Activated CD8-positive, alpha-beta memory T cell treated with anti-CD3 and anti-CD28 coated beads, Interleukin-2, amount 50 U/mL, for 1 hour (primary cell): ENCODE data around the gene UBE3B.

ENCODE experiments used
- DNase-seq: peaks from one replicate; pipeline ENCODE4 v3.0.0-alpha.2; 2020; ENCODE audit errors: extremely low read depth

The UBE3B gene

DNA sequence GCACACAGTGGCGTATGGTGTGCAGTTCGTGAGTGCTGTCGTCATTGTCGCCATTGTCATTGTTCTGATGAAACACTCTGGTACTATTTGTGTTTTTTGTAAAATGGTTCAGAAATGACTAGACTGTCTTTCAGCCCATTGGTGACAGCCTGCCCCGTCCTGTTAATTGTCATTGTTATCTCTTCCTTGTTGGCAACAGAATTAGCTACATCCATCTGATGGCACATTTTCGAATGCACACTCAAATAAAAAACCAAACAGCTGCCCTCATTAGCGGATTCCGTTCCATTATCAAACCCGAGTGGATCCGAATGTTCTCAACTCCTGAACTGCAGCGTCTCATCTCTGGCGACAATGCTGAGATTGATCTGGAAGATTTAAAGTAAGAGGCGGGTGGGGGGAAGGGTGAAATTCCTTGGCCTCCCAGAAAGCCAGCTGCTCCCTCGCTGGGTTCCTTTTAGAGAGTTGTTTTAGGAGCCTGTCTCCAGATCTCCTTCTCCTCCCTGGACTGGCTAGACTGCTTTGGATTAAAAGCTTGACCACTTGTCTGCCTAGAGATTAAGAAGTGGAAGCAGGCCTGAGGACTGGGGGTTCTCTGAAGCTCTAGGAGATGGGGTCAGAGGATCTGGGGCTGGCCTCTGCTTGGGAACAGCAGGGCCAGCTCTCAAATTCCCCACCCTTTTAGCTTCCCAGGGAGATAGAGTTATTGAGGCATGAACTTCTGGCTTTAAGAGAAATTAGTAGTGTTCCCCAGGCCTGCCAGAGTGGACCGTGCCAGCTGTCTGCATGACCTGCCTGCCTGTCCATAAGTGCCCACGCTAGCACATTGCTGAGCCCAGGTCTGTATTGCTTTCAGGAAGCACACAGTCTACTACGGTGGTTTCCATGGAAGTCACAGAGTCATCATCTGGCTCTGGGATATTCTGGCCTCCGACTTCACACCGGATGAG is 52.5 kb downstream of the UBE3B start:
- no peak for DNase-seq

DNA sequence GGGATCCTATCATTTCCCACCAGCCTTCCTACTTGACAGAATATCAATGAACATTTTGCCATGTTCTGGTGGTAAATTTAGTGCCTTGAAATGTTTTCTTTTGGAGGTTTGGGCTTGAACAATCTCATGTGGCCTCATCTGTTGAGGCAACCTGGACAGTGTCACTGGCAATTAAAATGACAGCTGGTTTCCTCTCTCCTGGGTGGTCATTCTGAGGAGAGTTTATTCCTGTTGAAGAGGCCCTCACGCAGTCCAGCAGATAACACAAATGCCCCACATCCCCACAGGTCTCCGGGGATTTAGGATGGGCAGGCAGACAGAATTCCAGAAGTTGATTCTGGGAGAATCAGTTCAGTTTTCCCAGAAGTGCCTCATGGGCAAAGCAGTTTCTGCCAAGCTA is 54.0 kb downstream of the UBE3B start:
- DNase-seq, result no peak

DNA sequence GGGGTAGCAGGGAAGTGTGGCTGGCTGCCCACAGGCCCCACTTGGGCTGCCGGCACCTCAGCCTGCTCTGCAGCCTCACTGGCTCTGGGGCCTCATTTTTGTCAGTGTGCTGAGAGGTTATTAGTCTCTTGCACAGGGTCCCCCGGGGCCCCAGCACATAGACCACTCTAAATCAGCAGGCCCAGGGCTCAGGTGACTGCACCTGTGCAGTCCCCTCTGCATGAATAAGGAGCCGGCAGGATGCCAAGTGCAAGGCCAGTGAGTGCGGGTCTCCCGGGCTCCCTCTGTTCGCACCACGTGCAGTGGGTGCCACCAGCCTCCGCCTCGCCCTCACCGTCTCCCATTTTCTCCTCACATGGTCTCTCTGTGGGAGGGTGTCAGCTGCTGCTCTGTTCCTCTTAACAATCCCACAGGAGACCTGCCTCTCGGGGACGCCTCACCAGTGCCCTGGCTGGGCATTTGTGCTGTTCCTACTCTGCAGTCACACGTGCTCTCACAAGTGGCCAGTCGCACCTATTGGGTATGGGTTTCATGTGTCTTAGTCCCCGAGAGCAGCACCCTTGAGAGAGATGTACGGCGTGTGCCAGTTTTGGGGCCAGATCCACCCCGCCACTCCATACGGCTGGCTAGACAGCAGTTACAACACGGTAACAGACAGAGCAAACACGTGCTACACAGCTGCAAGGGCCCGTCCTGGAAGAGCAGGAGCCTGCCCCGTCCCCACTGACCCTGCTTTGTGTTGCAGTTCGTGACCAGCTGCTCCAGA is 55.5 kb downstream of the UBE3B start:
- DNase-seq, result no peak

DNA sequence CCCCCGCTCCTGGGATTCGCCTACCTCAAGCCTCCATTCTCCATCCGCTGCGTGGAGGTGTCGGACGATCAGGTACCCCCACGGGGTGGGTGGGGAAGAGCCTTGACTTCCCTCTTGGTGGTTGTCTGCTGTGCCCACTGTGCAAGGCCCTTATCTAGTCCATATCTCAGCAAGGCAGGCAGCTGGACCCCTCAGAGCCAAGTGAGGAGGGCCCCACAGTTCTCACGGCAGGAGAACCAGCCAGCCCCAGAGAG is 56.0 kb downstream of the UBE3B start:
- DNase-seq, result no peak

DNA sequence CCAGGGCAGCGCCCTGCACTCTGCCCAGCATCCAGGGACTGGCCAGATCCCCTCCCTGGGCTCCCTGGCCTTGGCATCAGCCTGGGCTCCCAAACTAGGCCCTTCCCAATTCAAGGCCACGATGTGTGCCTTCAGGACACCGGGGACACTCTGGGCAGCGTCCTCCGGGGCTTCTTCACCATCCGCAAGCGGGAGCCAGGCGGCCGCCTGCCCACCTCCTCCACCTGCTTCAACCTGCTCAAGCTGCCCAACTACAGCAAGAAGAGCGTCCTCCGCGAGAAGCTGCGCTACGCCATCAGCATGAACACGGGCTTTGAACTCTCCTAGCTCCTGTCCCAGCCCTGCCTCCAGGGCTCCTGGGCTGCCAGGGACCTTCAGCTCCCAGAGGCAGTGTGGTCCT is 57.0 kb downstream of the UBE3B start:
- no peak for DNase-seq

DNA sequence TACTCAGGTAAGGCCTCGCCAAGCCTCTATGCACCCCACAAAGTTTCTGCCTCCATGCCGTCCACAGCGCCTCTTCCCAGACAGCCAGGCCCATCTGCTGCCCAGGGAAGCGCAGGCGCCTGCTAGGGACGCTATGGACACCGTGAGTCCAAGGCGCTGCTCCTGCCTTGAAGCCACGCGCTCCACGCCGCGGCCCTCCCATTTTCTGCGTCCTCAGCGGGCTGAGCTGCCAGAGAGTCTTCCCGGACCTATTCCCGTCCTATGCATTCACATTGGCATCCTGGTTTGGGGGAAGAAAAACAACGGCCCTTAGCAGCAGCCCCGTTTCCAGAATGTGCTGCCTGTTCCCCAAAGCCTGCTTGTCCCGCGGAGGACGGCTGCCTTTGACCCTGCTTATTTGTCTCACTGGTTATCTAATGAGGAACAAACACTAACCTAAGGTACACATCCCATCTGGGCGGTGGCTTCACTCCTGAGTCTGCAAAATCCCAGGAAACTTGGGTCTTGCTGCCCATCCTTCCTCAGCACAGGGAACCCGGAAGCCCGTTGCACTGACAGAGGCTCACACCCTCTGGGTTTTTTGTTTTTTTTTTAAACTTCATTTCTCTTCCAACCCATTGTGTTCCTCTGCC is 57.9 kb downstream of the UBE3B start:
- no peak for DNase-seq

DNA sequence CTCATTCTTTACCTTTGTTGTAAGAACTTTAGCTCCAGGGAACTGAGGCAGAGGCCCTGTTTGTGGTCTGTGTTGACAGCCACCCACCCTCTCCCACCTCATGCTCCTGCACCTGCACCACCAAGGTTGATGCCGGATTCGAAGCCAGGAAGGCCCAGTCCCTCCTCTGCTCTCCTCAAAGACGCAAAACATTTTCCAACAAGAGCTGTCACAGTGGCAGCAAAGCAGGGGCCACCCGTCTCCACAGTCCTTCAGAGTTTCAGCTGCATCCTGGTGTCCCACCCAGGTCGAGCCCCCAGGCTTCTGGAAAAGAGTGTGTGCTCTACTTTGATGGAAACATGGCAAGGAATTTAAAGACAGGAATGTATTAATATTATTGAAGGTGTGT is 58.4 kb downstream of the UBE3B start:
- DNase-seq, result no peak

DNA sequence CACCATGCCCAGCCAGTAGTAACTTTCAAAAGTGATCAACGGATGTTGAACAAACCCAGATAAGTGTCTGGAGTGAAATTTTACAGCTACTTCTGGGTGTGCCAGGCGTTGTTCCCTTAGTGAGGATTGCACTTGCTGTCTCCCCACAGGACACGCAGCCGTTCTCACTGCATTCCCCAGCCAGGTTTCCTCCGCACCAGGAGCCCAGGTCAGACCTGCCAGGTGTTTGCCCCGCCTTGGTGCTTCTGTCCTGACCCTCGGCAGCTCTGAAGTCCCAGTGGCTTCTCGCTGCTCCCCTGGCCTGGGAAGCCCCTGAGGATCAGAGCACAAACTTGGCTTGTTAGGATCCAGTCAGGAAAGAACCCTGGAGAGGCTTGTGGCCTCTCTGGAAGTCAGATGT is 59.7 kb downstream of the UBE3B start:
- DNase-seq, result no peak

DNA sequence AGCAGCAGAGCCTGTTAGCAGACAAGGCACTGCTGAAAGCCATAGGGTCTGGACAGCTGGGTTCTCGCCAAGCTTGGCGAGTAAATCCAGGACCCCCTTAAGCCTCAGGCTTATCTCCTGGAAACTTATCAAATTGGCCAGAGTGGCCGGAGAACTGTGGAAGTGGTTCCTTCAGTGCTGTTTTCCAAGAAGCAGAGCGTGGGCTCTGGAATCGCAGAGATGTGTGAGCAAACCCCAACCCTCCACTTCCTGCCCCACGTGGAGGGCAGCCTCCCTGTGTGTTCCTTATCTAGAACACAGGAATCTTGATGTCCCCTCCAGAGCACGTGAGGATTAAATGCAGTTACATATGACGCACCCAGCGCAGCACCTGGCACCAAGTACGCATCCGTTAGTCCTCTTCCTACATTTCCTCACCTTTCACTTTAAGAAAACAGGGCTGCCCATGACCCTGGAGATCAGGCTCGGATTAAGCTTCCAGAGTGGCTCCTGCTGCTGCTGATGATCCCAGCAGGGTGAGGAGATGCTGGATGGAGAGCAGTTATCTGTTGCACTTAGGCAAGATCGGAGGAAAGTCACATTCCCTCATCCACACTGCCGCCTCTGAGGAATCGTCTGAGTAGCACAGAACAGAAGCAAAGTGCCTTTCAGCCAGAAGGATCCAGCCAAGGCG is 60.9 kb downstream of the UBE3B start:
- no peak for DNase-seq

DNA sequence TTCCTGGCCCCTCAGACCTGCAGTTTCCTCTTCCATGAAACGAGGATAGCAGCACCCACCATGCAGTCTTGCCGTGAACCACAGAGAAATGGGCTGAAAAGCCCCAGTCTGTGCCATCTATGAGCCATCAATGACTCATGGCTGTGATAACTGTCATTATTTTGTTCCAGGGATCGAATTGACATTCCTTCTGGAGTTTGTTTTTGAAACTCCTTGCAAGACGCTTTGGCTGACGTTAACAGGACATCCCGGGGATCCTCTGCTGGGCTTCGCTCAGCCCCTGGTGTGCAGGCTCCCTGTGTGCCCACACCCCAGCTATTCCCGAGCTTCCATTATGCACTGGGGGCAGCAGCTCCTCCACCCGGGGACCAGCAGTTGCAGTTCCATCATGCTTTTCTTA is 62.1 kb downstream of the UBE3B start:
- no peak for DNase-seq

DNA sequence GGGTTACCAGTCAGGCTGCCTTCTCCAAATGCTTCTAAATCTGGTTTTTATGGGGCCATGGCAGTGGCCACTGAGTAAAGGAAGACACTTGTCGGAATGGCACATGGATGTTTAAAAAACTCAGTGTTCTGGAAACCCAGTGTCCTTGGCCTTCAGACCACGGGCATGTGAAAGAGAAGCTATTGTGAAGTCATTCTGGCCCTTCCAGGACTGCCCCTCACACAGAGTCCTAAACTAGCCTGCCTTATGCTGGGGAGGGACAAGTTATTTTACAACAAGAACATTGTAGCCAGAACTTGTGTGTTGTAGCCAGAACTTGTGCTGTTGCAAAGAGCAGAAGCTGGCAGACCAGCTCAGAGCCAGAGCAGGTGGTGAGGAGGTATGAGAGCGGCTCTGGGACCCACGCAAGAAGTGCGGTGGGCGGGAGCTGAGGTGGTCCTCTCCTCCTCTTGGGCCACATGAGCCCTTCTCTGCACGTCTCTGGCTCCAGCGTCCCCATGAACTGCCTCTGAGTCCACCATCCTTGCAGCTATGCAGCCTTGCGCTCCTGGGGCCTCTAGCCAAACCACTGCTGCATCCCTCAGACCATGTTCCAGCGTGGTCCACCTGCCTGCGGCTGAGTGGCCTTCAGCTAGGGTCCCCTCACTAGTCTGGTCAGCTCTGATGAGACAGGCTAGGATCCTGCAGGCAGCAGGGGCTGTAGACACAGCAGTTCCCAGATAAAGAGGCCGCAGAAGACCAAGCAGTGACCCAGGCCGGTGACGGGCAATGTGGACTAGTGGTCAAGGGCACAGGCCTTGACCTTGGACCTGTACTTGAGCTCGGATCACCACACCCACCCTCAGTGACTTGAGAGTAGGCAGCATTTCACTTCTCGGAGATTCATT is 63.3 kb downstream of the UBE3B start:
- no peak for DNase-seq

DNA sequence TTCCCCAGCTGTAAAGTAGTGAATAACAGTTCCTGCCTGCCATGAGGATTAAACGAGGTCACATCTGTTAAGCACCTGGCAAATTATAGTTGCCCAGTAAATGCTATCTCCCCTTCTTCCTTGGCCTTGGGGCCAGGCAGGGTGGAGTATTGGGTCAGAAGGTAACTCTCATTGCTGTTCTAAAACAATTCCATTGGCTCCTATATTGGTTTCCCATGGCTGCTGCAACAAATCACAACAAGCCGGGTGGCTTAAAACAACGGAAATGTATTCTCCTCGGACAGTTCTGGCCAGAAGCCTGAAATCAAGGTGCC is 63.9 kb downstream of the UBE3B start:
- DNase-seq, result no peak

DNA sequence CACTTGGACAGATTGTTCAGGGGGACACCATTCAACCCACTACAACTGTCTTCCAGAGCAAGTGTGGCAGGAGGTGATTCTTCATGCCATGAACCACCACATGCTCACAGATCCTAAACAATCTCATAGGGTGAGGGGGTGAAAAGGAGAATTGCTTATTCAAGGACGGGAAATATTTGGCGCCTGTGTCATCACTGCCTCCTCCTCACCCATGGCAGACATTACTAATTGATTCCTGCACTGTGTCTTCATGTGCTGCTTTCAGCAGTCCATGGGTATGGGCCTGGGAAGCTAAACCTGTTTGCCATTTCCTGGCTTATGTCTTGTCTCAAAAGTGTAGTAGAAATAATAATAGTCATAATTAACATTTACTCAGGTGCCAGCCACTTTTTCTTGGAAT is 64.6 kb downstream of the UBE3B start:
- no peak for DNase-seq

DNA sequence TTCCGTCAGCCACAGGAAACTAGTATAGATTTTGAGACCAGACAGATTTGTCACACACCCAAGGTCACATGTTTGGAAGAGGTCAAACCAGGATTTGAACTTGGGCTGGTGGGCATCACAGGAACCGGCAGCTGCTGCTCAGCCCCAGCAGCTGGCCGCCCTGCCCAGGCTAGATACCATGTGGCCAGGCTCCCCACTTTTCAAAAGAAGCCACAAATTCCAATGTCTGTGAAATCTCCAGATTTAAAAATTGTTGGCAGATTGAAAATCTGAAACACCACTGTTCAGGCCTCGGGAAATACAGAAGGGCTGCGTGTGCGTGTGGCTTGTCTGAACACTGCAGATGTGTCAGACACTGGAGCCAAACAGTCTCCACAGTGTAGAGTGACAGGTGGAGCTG is 65.4 kb downstream of the UBE3B start:
- DNase-seq, result no peak

DNA sequence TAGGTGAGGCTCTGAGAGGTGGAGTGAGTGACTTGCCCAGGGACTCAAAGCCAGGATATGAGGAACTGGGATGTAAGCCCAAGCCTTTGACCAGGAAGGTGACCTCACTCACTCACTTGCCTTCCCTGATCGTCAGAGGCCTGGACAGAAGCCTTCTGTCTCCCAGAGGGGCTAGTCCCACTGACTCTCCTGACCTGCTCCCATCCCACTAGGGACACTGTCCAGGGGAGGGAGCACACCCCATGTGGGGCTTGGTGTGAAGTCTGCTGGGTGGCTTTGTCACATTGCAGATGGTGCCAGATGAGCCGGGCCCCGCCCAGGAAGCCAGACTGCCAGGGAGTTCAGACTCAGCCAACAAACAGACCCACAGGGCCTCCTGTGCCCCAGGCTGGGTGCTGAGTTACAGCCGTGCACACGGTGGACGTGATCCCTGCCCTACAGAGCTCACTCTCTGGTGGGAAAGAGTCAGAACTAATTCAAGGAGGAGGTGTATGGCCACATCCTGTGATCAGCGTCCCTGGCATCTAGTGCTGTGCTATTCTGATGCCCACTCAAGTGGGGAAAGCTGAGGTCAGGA is 67.6 kb downstream of the UBE3B start:
- no peak for DNase-seq

DNA sequence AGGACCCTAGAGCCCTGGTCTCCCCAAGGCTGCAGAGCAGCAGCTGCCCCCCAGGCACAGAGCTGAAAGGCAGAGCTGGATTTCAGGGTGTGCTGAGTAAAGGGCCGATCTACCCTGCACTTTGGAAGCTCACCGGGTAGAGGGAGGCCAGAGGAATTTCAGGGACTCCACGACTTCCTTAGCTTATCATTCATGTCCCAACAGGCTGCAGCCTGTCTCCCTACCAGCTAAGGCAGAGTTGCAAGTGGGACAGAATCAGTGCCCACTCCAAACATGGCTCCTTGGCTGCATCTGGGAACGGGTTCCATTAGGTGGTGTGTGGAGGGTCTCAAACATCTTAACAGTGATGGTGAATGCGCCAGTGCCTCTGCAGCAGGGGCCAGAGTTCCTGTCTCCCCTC is 68.4 kb downstream of the UBE3B start:
- DNase-seq, result no peak

DNA sequence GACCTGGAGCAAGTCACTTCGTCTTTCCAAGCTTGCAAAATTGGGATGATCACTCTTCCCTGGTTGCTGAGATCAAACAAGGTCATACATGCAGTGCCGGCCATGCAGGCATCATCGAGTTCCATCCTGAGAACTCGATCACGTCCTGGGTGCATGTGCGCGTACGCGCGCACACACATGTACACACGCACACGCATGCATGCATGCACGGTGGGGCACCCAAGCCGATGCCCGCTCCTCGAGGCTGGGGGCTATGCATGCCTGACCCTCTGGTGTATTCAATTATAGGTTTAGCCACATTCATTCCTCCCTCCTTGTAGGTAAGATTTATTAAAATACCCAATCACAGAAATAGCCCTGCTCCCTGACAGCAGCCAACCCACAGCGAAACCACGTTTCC is 69.9 kb downstream of the UBE3B start:
- no peak for DNase-seq

DNA sequence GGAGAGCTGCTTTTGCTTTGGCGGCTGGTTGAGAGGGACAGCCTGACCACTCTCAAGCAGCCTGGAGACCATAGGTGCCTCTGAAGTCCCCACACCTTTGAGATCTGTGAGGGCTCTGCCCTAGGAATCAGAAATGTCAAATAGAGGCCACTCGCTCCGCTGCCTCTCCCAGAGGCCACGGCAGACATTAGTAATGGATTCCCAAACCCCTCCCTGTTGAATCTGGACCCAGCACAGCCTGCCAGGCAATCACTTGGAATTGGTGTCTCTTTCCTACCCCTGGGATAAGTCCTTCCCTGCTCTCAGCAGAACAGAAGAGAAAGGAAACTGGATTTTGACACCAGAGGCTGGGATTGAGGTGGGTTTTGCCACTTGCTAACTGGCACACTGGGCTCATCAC is 70.8 kb downstream of the UBE3B start:
- no peak for DNase-seq

DNA sequence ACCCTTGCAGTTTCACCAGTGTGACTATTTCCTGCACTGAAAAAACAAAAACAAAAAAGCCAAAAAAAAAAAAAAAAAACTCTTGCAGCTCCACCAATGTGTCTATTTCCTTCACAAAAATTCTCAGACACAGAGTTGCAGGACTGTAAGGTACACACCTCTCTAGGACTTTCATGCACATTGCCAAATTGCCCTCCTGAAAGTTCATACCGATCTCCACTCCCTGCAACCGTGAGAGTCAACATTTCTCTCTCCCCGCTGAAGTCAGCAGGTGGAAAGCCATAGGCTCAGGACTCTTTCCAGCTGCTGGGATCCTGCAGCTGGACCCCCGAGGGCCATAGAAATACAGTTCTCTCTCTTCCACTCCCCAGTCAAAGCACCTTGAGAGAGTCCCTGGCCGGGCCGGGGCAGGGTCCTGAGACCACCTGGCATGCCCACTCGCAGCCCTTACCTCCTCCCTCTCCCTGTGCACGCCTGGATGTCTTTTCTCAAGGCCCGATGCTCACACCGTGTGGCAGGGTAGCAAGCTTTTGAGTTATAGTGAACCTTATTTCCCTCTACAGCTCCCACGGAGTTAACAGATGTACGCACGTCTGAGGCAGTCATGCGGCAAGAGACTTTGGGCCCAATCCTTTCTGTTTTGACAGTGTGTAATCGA is 72.3 kb downstream of the UBE3B start:
- DNase-seq, result no peak

DNA sequence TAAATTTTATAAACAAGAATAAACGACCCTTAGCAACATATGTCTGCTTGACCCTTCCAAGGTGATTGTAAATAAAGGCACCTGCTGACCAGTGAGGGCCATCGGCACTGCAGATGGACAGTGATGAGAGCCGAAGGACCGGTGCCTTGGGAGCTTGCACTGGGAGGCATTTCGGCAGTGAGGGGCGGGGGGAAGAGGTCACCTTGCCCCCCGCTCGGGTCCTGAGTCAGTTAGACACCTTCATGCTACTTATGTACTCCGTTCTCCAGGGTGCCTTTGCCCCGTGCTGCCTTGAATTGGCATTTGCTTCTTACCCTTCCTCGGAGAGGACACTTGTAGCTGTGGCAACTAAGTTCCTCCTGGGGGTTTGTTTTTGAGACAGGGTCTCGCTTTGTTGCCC is 72.8 kb downstream of the UBE3B start:
- no peak for DNase-seq

DNA sequence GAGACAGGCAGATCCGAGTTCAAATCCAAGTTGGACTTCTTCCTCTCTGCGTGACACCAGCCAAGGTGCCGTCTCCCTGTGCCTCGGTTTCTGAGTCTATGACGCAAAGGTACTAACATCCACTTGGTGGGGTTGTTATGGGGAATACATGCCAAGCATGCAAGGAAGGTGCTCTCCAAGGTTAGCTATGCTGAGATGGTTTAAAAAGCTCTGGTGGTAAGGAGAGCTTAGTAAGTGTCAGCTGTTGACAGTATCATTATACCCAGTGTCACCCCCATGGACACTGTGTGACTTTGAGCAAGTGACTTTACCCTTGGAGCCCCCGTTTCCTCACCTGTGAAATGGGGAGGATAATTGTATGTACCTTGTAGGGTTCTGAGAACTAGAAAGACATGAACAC is 73.7 kb downstream of the UBE3B start:
- no peak for DNase-seq
